Endothelial cell of coronary artery (primary cell): ENCODE data around the gene NDOR1. TPM values are rescaled to one million over a fixed set of nuclear protein-coding genes. Genes with fewer than 3 reads are reported as not detected.

Source experiments
- total RNA-seq: library from RNA; depleted of rRNA; stranded (reverse); fragments of >200 nt; gene quantifications from 2 replicates; pipeline ENCODE4 v1.2.3, GENCODE V29; 2014

The NDOR1 gene
- 2.7 and 3.7 TPM in 2 replicates for total RNA-seq

GRCh38 chr9:137205126-137206069 lies at the start of gene NDOR1, which contains the start of gene TMEM203:
NDOR1 (plus strand) TSS chr9:137205700; CDS start chr9:137205778, 78 bp downstream.
TMEM203 (minus strand) TSS chr9:137205648; CDS start chr9:137205414, 234 bp downstream.

GRCh38 chr9:137169896-137170358 lies 35.6 kb upstream of the NDOR1 start, which contains the start of gene LRRC26:
LRRC26 (minus strand) TSS chr9:137170051; CDS start chr9:137169943, 108 bp downstream.

GRCh38 chr9:137188490-137189296 lies 16.8 kb upstream of the NDOR1 start, which contains the start of the genes ANAPC2 and SSNA1:
ANAPC2 (minus strand) TSS chr9:137188560; CDS start chr9:137188532, 28 bp downstream.
SSNA1 (plus strand) TSS chr9:137188676; CDS start chr9:137188727, 51 bp downstream.

GRCh38 chr9:137200311-137201204 lies 4.9 kb upstream of the NDOR1 start, which contains the start of gene TPRN:
TPRN (minus strand) TSS chr9:137200741; CDS start chr9:137200711, 30 bp downstream.

GRCh38 chr9:137222190-137223077 lies 16.9 kb downstream of the NDOR1 start, which contains the start of gene RNF208:
RNF208 (minus strand) TSS chr9:137222240; CDS start chr9:137221212, 1,028 bp downstream.

GRCh38 chr9:137224830-137225694 lies 19.6 kb downstream of the NDOR1 start, which contains the start of gene CYSRT1:
CYSRT1 (plus strand) TSS chr9:137225174; CDS start chr9:137225622, 448 bp downstream.

GRCh38 chr9:137227054-137227852 lies 21.8 kb downstream of the NDOR1 start, which contains the start of gene RNF224:
RNF224 (plus strand) TSS chr9:137227502; CDS start chr9:137228336, 834 bp downstream.

GRCh38 chr9:137230705-137231371 lies 25.3 kb downstream of the NDOR1 start, which contains the start of gene SLC34A3:
SLC34A3 (plus strand) TSS chr9:137230901; CDS start chr9:137231703, 802 bp downstream.

GRCh38 chr9:137240841-137241489 lies 35.5 kb downstream of the NDOR1 start, which contains the start of gene TUBB4B:
TUBB4B (plus strand) TSS chr9:137241287; CDS start chr9:137241361, 74 bp downstream.

GRCh38 chr9:137251194-137251461 lies 45.6 kb downstream of the NDOR1 start, which contains the start of gene STPG3:
STPG3 (plus strand) TSS chr9:137251286; CDS start chr9:137251287, 1 bp downstream.

GRCh38 chr9:137254624-137255447 lies 49.3 kb downstream of the NDOR1 start, which contains the start of gene NELFB:
NELFB (plus strand) TSS chr9:137255327.

Other genes starting within 250 kb of the NDOR1 start
- gene PTGDS, start 228.2 kb upstream of the NDOR1 start, total RNA-seq = 0.56 TPM in 1 of 2 replicates, not detected in the other
- gene LCNL1, start 222.7 kb upstream of the NDOR1 start, total RNA-seq = 0.19 TPM in 1 of 2 replicates, not detected in the other
- gene PAXX, start 213.3 kb upstream of the NDOR1 start, total RNA-seq = 14.8 and 18.4 TPM in 2 replicates
- gene CLIC3, start 209.1 kb upstream of the NDOR1 start, total RNA-seq = 0.90 and 7.6 TPM in 2 replicates
- 11.0 and 27.3 TPM in 2 replicates for gene ABCA2, start 177.5 kb upstream of the NDOR1 start, total RNA-seq
- not detected in 2 replicates for gene FUT7, start 173.6 kb upstream of the NDOR1 start, total RNA-seq
- 29.4 and 39.3 TPM in 2 replicates for gene NPDC1, start 159.5 kb upstream of the NDOR1 start, total RNA-seq
- gene ENTPD2, start 151.6 kb upstream of the NDOR1 start, total RNA-seq = not detected in 2 replicates
- gene SAPCD2, start 135.1 kb upstream of the NDOR1 start, total RNA-seq = 5.5 and 15.9 TPM in 2 replicates
- 8.7 and 11.6 TPM in 2 replicates for gene UAP1L1, start 128.2 kb upstream of the NDOR1 start, total RNA-seq
- gene MAN1B1, start 118.7 kb upstream of the NDOR1 start, total RNA-seq = 54.5 and 71.4 TPM in 2 replicates
- gene DPP7, start 91.0 kb upstream of the NDOR1 start, total RNA-seq = 76.0 and 87.4 TPM in 2 replicates
- gene GRIN1, start 66.5 kb upstream of the NDOR1 start, total RNA-seq = under 0.01 and 0.09 TPM in 2 replicates
- not detected in 2 replicates for gene LRRC26, start 35.6 kb upstream of the NDOR1 start, total RNA-seq
- gene TMEM210, start 33.6 kb upstream of the NDOR1 start, total RNA-seq = not detected in 2 replicates
- 21.3 and 26.8 TPM in 2 replicates for gene ANAPC2, start 17.1 kb upstream of the NDOR1 start, total RNA-seq
- 108 and 110 TPM in 2 replicates for gene SSNA1, start 17.0 kb upstream of the NDOR1 start, total RNA-seq
- gene TPRN, start 5.0 kb upstream of the NDOR1 start, total RNA-seq = 4.4 and 5.6 TPM in 2 replicates
- gene TMEM203, start 52 bp upstream of the NDOR1 start, total RNA-seq = 22.7 and 26.8 TPM in 2 replicates
- gene RNF208, start 16.5 kb downstream of the NDOR1 start, total RNA-seq = 0.09 and 0.19 TPM in 2 replicates
- 0.19 and 0.45 TPM in 2 replicates for gene CYSRT1, start 19.5 kb downstream of the NDOR1 start, total RNA-seq
- gene RNF224, start 21.8 kb downstream of the NDOR1 start, total RNA-seq = under 0.01 TPM in 1 of 2 replicates, not detected in the other
- gene SLC34A3, start 25.2 kb downstream of the NDOR1 start, total RNA-seq = not detected in 2 replicates
- 208 and 307 TPM in 2 replicates for gene TUBB4B, start 35.6 kb downstream of the NDOR1 start, total RNA-seq
- not detected in 2 replicates for gene STPG3, start 45.6 kb downstream of the NDOR1 start, total RNA-seq
- gene NELFB, start 49.6 kb downstream of the NDOR1 start, total RNA-seq = 63.9 and 65.0 TPM in 2 replicates
- gene TOR4A, start 72.0 kb downstream of the NDOR1 start, total RNA-seq = 27.3 and 27.6 TPM in 2 replicates
- 23.3 and 32.2 TPM in 2 replicates for gene NRARP, start 96.6 kb downstream of the NDOR1 start, total RNA-seq
- 11.7 and 19.9 TPM in 2 replicates for gene EXD3, start 217.5 kb downstream of the NDOR1 start, total RNA-seq
- 0.18 and 0.56 TPM in 2 replicates for gene NOXA1, start 217.7 kb downstream of the NDOR1 start, total RNA-seq
- under 0.01 TPM in 1 of 2 replicates, not detected in the other for gene ENTPD8, start 235.7 kb downstream of the NDOR1 start, total RNA-seq